A549 (cell line): ENCODE measurements around the gene CMC2. TPM values are rescaled to one million over a fixed set of nuclear protein-coding genes. Genes with fewer than 3 reads are reported as not detected.

Source experiments
- ATAC-seq, 2 experiments: fragments of 200-7000 bp in 1 of 2; fragments of >200 bp in 1 of 2; cut with Nextera tagmentation in 1 of 2; cut with Tn5 transposase in 1 of 2; 3 replicates each; pipeline versions ENCODE4 v1.8.0 to v1.9.1; 2018 to 2020; ENCODE audit warnings: mild to moderate bottlenecking in 1 of 2, moderate library complexity in 1 of 2
- CTCF ChIA-PET: fragments of 300-600 bp; sonication (Branson Sonifier 250); formaldehyde crosslinking; extraction: SDS; loops from one replicate; lab custom pipeline; 2021; ENCODE audit warnings: antibody characterized with exemption, inconsistent platforms; lab: Yijun Ruan, JAX
- POLR2A ChIA-PET: fragments of 350-600 bp; formaldehyde crosslinking; extraction: SDS; loops from one replicate; lab custom pipeline; 2021; ENCODE audit warnings: antibody characterized with exemption, inconsistent platforms; lab: Yijun Ruan, JAX
- DNase-seq, 2 experiments: peaks; one replicate each; pipeline versions ENCODE4 v3.0.0 to v3.0.0-alpha.2; 2011 to 2016; ENCODE audit warnings: low read depth in 1 of 2, low spot score in 1 of 2
- FAIRE-seq: peaks from 2 replicates; lab custom pipeline; 2011; peaks lifted over from hg19 to GRCh38; lab: Jason Lieb, UNC
- H3K27ac ChIP-seq, 2 experiments: fragments of >200 bp; sonication (Bioruptor Twin); formaldehyde crosslinking; 3 replicates each; pipeline ENCODE4 v1.5.1; 2016 to 2017
- H3K4me1 ChIP-seq: fragments of >200 bp; sonication (Bioruptor Twin); formaldehyde crosslinking; 3 replicates; pipeline ENCODE4 v1.6.1; 2016
- H3K4me2 ChIP-seq: fragments of >200 bp; sonication (Bioruptor Twin); formaldehyde crosslinking; 3 replicates; pipeline ENCODE4 v1.6.1; 2016
- H3K4me3 ChIP-seq: fragments of >200 bp; sonication (Bioruptor Twin); formaldehyde crosslinking; 3 replicates; pipeline ENCODE4 v1.5.1; 2016
- H3K9me3 ChIP-seq: fragments of >200 bp; sonication (Bioruptor Twin); formaldehyde crosslinking; 3 replicates; pipeline ENCODE4 v1.6.1; 2016
- BHLHE40 ChIP-seq: IDR thresholded peaks from 2 replicates; pipeline ENCODE4 v1.6.1; 2012; ENCODE audit warnings: low read depth, low read length, inconsistent platforms
- CBX8 ChIP-seq: fragments of 200-600 bp; sonication (generic); IDR thresholded peaks from 2 replicates; pipeline ENCODE4 v1.6.1; 2016
- CHD2 ChIP-seq: fragments of 150-350 bp; IDR thresholded peaks from 2 replicates; pipeline ENCODE4 v1.6.1; 2014; ENCODE audit warnings: low read length; ENCODE audit not compliant: partially characterized antibody
- CTCF ChIP-seq: fragments of >200 bp; sonication (Bioruptor Twin); formaldehyde crosslinking; IDR thresholded peaks from 3 replicates; pipeline ENCODE4 v1.5.1; 2016
- E2F6 ChIP-seq: IDR thresholded peaks from 2 replicates; pipeline ENCODE4 v1.6.1; 2012; ENCODE audit warnings: low read depth, borderline replicate concordance
- EHF ChIP-seq: fragments of 250-450 bp; sonication (Bioruptor Pico); IDR thresholded peaks from 2 replicates; pipeline ENCODE4 v1.5.0; 2020; ENCODE audit warnings: mild to moderate bottlenecking
- EHMT2 ChIP-seq: fragments of 200-600 bp; sonication (generic); IDR thresholded peaks from 2 replicates; pipeline ENCODE4 v1.6.1; 2016; ENCODE audit warnings: antibody characterized with exemption, low read depth, mild to moderate bottlenecking, moderate library complexity
- EP300 ChIP-seq, 2 experiments: fragments of >200 bp; sonication (Bioruptor Twin); formaldehyde crosslinking; IDR thresholded peaks; 2 replicates in 1 of 2; 3 replicates in 1 of 2; pipeline ENCODE4 v1.6.1; 2016 to 2017
- FOSB ChIP-seq: fragments of 250-450 bp; sonication (Bioruptor Pico); IDR thresholded peaks from 2 replicates; pipeline ENCODE4 v1.5.0; 2020; ENCODE audit warnings: mild to moderate bottlenecking, moderate library complexity
- GATA3 ChIP-seq: IDR thresholded peaks from 2 replicates; pipeline ENCODE4 v1.6.1; 2012; ENCODE audit warnings: borderline replicate concordance
- HES2 ChIP-seq: fragments of >200 bp; sonication (Bioruptor Twin); formaldehyde crosslinking; IDR thresholded peaks from 2 replicates; pipeline ENCODE4 v1.6.1; 2016
- HEYL ChIP-seq: fragments of 250-450 bp; sonication (Bioruptor Pico); IDR thresholded peaks from 2 replicates; pipeline ENCODE4 v1.8.0; 2021; ENCODE audit warnings: mild to moderate bottlenecking, moderate library complexity
- HOXA7 ChIP-seq: fragments of 250-450 bp; sonication (Bioruptor Pico); IDR thresholded peaks from 2 replicates; pipeline ENCODE4 v1.5.0; 2020; ENCODE audit warnings: mild to moderate bottlenecking, moderate library complexity
- NFE2L2 ChIP-seq: fragments of 150-350 bp; conservative IDR thresholded peaks from 2 replicates; pipeline ENCODE4 v1.6.1; 2014; ENCODE audit warnings: low read length
- NPAS2 ChIP-seq: fragments of 250-450 bp; sonication (Bioruptor Pico); IDR thresholded peaks from 2 replicates; pipeline ENCODE4 v1.8.0; 2022; ENCODE audit warnings: mild to moderate bottlenecking, moderate library complexity, borderline replicate concordance
- PBX3 ChIP-seq: IDR thresholded peaks from 2 replicates; pipeline ENCODE4 v1.6.1; 2012
- PHF8 ChIP-seq: fragments of 200-600 bp; sonication (generic); IDR thresholded peaks from 2 replicates; pipeline ENCODE4 v1.6.1; 2016; ENCODE audit warnings: low read depth, mild to moderate bottlenecking, antibody characterized with exemption, moderate library complexity, borderline replicate concordance
- RCOR1 ChIP-seq: fragments of 150-350 bp; IDR thresholded peaks from 2 replicates; pipeline ENCODE4 v1.6.1; 2014; ENCODE audit warnings: antibody characterized with exemption, low read length, low read depth
- RNF2 ChIP-seq: fragments of 200-600 bp; sonication (generic); IDR thresholded peaks from 2 replicates; pipeline ENCODE4 v1.6.1; 2016; ENCODE audit warnings: low read depth, mild to moderate bottlenecking, antibody characterized with exemption, moderate library complexity, borderline replicate concordance
- SMC3 ChIP-seq: fragments of >200 bp; sonication (Bioruptor Twin); formaldehyde crosslinking; IDR thresholded peaks from 3 replicates; pipeline ENCODE4 v1.6.1; 2018; ENCODE audit warnings: inconsistent platforms
- SREBF2 ChIP-seq: fragments of 450-650 bp; IDR thresholded peaks from 2 replicates; pipeline ENCODE4 v1.6.1; 2014; ENCODE audit warnings: mild to moderate bottlenecking, moderate library complexity
- TP53 ChIP-seq: fragments of 250-450 bp; sonication (Bioruptor Pico); IDR thresholded peaks from 2 replicates; pipeline ENCODE4 v1.5.0; 2021; ENCODE audit warnings: mild to moderate bottlenecking, moderate library complexity
- USF2 ChIP-seq: fragments of 450-650 bp; IDR thresholded peaks from 2 replicates; pipeline ENCODE4 v1.6.1; 2014; ENCODE audit warnings: antibody characterized with exemption
- ZC3H11A ChIP-seq: fragments of 450-650 bp; IDR thresholded peaks from 2 replicates; pipeline ENCODE4 v1.6.1; 2014; ENCODE audit warnings: antibody characterized with exemption, mild to moderate bottlenecking
- ZSCAN20 ChIP-seq: fragments of 250-450 bp; sonication (Bioruptor Pico); IDR thresholded peaks from 2 replicates; pipeline ENCODE4 v1.8.0; 2022; ENCODE audit warnings: mild to moderate bottlenecking, moderate library complexity
- WGBS: methylation state at CpG from one replicate; pipeline ENCODE4 v1.1.6; 2017; ENCODE audit errors: missing lambda C conversion rate; 5-methylcytosine and 5-hydroxymethylcytosine counted together
- polyA plus RNA-seq, 4 experiments: library from polyadenylated mRNA; depleted of rRNA in 3 of 4; stranded (reverse); fragments of >200 nt; fragmentation: RNase III in 1 of 4; extraction: RNeasy Plus Mini Kit Qiagen cat#74134 plus additional on column Dnase treatment in 1 of 4; gene quantifications; 2 replicates in 3 of 4; 3 replicates in 1 of 4; pipeline ENCODE4 v1.2.3, GENCODE V29; 2011 to 2017

CMC2 gene
- polyA plus RNA-seq, 2 of the 4 experiments (the other 2 are of a cell fraction) = 143 to 207 TPM

- no peak for TF ChIP-seq NFE2L2
- TF ChIP-seq NPAS2 (CRISPR knock-in tag) = no peak
- TF ChIP-seq ZC3H11A = no peak
- no peak for TF ChIP-seq USF2
- TF ChIP-seq EP300 (IDR thresholded peaks at IDR 0.05) = no peak
- TF ChIP-seq EHF (CRISPR knock-in tag) = no peak
- TF ChIP-seq HES2 = no peak
- TF ChIP-seq CTCF = no peak
- Histone ChIP-seq H3K4me1 (peaks cover 24% of the 10 kb centered on the region), H3K9me3 (no peaks in the 10 kb centered on the region), H3K4me3 (no peak overlapping the region), H3K4me2 (peak overlapping the region; percentile 96), H3K27ac (peak overlapping the region in 1 of 2 experiments; percentile 19; a peak in 1 of 6 replicates)
- ATAC-seq = no peak
- no peak for FAIRE-seq
- ChIA-PET POLR2A (no interaction called here), CTCF (interaction anchor here (0.6 to 6.1 kb wide), 34 partner anchors 9 to 739 kb away, joined by 3 to 33 read pairs (median 5); partner anchors contain the start of gene ATMIN)
- 74% methylated on average over 11 of the region's 11 CpGs for WGBS
- no peak for DNase-seq
Observed at GRCh38 chr16:81003610-81004460, 2.9 kb downstream of the CMC2 start.

- DNase-seq (no peak), ATAC-seq (no peak), FAIRE-seq (no peak)
- H3K4me2 ChIP-seq = no peak overlapping the region
- H3K27ac ChIP-seq = no peak overlapping the region
- no peak overlapping the region for H3K4me3 ChIP-seq
- WGBS = 76% methylated on average over 4 of the region's 4 CpGs
- H3K9me3 ChIP-seq = no peaks in the 10 kb centered on the region
- TF ChIP-seq FOSB (CRISPR knock-in tag) (no peak), EHF (CRISPR knock-in tag) (no peak), RCOR1 (no peak), PHF8 (no peak), ZSCAN20 (CRISPR knock-in tag) (no peak)
- TF ChIP-seq, all 56 proteins: peak for 0
- ChIA-PET CTCF (interaction anchor here (0.6 to 6.1 kb wide), 9 partner anchors 8 to 34 kb away, joined by 3 to 33 read pairs (median 5); partner anchors contain the start of gene ATMIN), POLR2A (no interaction called here)
- H3K4me1 ChIP-seq = peaks cover 21% of the 10 kb centered on the region
Observed at GRCh38 chr16:81003064-81003463, 3.6 kb downstream of the CMC2 start.

GRCh38 chr16:81001330-81001729 is 5.4 kb downstream of the CMC2 start:
- no peak overlapping the region for H3K4me3 ChIP-seq
- ChIA-PET POLR2A (no interaction called here), CTCF (interaction anchor here (1.1 to 6.1 kb wide), 3 partner anchors 32 to 736 kb away, joined by 3 to 33 read pairs (median 5); partner anchors contain the start of gene ATMIN)
- H3K4me2 ChIP-seq = 0 out of 3 replicates have a peak overlapping the region, but pooled peaks have one; percentile 4
- peaks cover 31% of the 10 kb centered on the region for H3K4me1 ChIP-seq
- no peak overlapping the region for H3K27ac ChIP-seq
- DNase-seq = no peak
- ATAC-seq = no peak
- WGBS = 66% methylated on average over 5 of the region's 5 CpGs
- no peaks in the 10 kb centered on the region for H3K9me3 ChIP-seq
- TF ChIP-seq HOXA7 (no peak), E2F6 (no peak), SREBF2 (no peak), PHF8 (no peak), TP53 (no peak), CTCF (no peak), SMC3 (no peak), ZSCAN20 (CRISPR knock-in tag) (no peak), EHMT2 (no peak), GATA3 (no peak), HEYL (no peak), NPAS2 (CRISPR knock-in tag) (no peak), RNF2 (no peak), CBX8 (no peak), PBX3 (no peak), BHLHE40 (no peak), CHD2 (no peak)
- no peak for FAIRE-seq
